ENCODE results near the gene NUBP2.

NUBP2 gene

GRCh38 chr16:1776991-1777374 is 5.8 kb upstream of the NUBP2 start:
- no peak overlapping the region for H3K4me3 ChIP-seq (ENCODE audit: low read depth, low read length)
- no peak for DNase-seq (ENCODE audit: low read depth)
- TF ChIP-seq CTCF (IDR thresholded peaks at IDR 0.05; ENCODE audit: low read depth, low read length, missing control alignments), result no peak

- TF ChIP-seq CTCF (IDR thresholded peaks at IDR 0.05; ENCODE audit: low read depth, low read length, missing control alignments), result no peak
- no peak for DNase-seq (ENCODE audit: low read depth)
- H3K4me3 ChIP-seq (ENCODE audit: low read depth, low read length), result no peak overlapping the region
These were observed 5.2 kb upstream of the NUBP2 start for GRCh38 chr16:1777375-1778199.

GRCh38 chr16:1778200-1779179 is 4.3 kb upstream of the NUBP2 start:
- H3K4me3 ChIP-seq (ENCODE audit: low read depth, low read length), result no peak overlapping the region
- TF ChIP-seq CTCF (IDR thresholded peaks at IDR 0.05; ENCODE audit: low read depth, low read length, missing control alignments), result no peak
- DNase-seq (ENCODE audit: low read depth), result no peak

- no peak overlapping the region for H3K4me3 ChIP-seq (ENCODE audit: low read depth, low read length)
- DNase-seq (ENCODE audit: low read depth), result no peak
- no peak for TF ChIP-seq CTCF (IDR thresholded peaks at IDR 0.05; ENCODE audit: low read depth, low read length, missing control alignments)
These were observed 3.5 kb upstream of the NUBP2 start for GRCh38 chr16:1779234-1779701.

GRCh38 chr16:1779741-1780676 is 2.8 kb upstream of the NUBP2 start:
- H3K4me3 ChIP-seq (ENCODE audit: low read depth, low read length), result no peak overlapping the region
- TF ChIP-seq CTCF (IDR thresholded peaks at IDR 0.05; ENCODE audit: low read depth, low read length, missing control alignments), result no peak
- no peak for DNase-seq (ENCODE audit: low read depth)

GRCh38 chr16:1780677-1781072 is 2.1 kb upstream of the NUBP2 start:
- TF ChIP-seq CTCF (IDR thresholded peaks at IDR 0.05; ENCODE audit: low read depth, low read length, missing control alignments), result no peak
- no peak for DNase-seq (ENCODE audit: low read depth)
- no peak overlapping the region for H3K4me3 ChIP-seq (ENCODE audit: low read depth, low read length)
